Upper lobe of left lung (tissue), 6 donors: ENCODE results near the gene MEF2C. TPM values are rescaled to one million over a fixed set of nuclear protein-coding genes. Genes with fewer than 3 reads are reported as not detected.

Experiments
- ATAC-seq, 2 donors: fragments of 200-7000 bp; cut with Tn5 transposase; one replicate each; pipeline ENCODE4 v1.9.1; 2022; ENCODE audit warnings: mild to moderate bottlenecking in 2 of 2, moderate library complexity in 2 of 2; ENCODE audit not compliant: low FRiP score in 2 of 2
- DNase-seq, 2 donors: peaks; one replicate each; pipeline ENCODE4 v3.0.0-alpha.2; 2019 to 2020
- H3K27ac ChIP-seq, 4 donors: fragments of 200-600 bp; sonication (generic); one replicate each; pipeline ENCODE4 v1.5.1; 2016 to 2019
- H3K27me3 ChIP-seq, 4 donors: fragments of 200-600 bp; sonication (generic); one replicate each; pipeline ENCODE4 v1.5.1; 2017 to 2019
- H3K36me3 ChIP-seq, 4 donors: fragments of 200-600 bp; sonication (generic); one replicate each; pipeline ENCODE4 v1.5.1; 2016 to 2019
- H3K4me1 ChIP-seq, 4 donors: fragments of 200-600 bp; sonication (generic); one replicate each; pipeline ENCODE4 v1.5.1; 2018 to 2019
- H3K4me3 ChIP-seq, 4 donors: fragments of 200-600 bp; sonication (generic); one replicate each; pipeline ENCODE4 v1.5.1; 2017 to 2019; ENCODE audit warnings: mild to moderate bottlenecking in 2 of 4, moderate library complexity in 1 of 4
- H3K9me3 ChIP-seq, 4 donors: fragments of 200-600 bp; sonication (generic); one replicate each; pipeline ENCODE4 v1.5.1; 2018 to 2019
- CTCF ChIP-seq, 6 experiments: fragments of 450-650 bp in 4 of 6; fragments of 200-600 bp in 2 of 6; sonication (generic) in 2 of 6; IDR thresholded peaks; one replicate each; pipeline ENCODE4 v1.5.1; 2016 to 2019; ENCODE audit warnings: antibody characterized with exemption in 6 of 6
- EP300 ChIP-seq, 4 donors: sonication (generic); formaldehyde crosslinking; IDR thresholded peaks; one replicate each; pipeline ENCODE4 v1.5.1; 2017; ENCODE audit warnings: antibody characterized with exemption in 4 of 4, control low read depth in 2 of 4
- POLR2A ChIP-seq, 4 donors: fragments of 450-650 bp; IDR thresholded peaks; one replicate each; pipeline ENCODE4 v1.5.1; 2016 to 2017; ENCODE audit warnings: antibody characterized with exemption in 4 of 4, mild to moderate bottlenecking in 2 of 4
- POLR2AphosphoS5 ChIP-seq, 2 donors: sonication (generic); formaldehyde crosslinking; IDR thresholded peaks; one replicate each; pipeline ENCODE4 v1.5.1; 2017; ENCODE audit warnings: antibody characterized with exemption in 2 of 2
- WGBS, 2 donors: methylation state at CpG; one replicate each; pipeline ENCODE4 v1.1.5; 2017 to 2018; 5-methylcytosine and 5-hydroxymethylcytosine counted together
- total RNA-seq, 6 donors: library from RNA; depleted of rRNA in 4 of 6; stranded (reverse); fragments of >200 nt in 4 of 6; gene quantifications; one replicate each; pipeline versions ENCODE4 v1.1.0 to v1.2.1, GENCODE V29; 2016 to 2021
- donor health status: DM: no; HTN: no; CAD: no; lungs with moderate emphysema.
- donor health status: DM: no; HTN: yes; CAD: no; lungs with severe emphysema.

The MEF2C gene
- total RNA-seq, 6 donors from 2014 or later: 20.5 to 46.2 (median 35.8) TPM

DNA sequence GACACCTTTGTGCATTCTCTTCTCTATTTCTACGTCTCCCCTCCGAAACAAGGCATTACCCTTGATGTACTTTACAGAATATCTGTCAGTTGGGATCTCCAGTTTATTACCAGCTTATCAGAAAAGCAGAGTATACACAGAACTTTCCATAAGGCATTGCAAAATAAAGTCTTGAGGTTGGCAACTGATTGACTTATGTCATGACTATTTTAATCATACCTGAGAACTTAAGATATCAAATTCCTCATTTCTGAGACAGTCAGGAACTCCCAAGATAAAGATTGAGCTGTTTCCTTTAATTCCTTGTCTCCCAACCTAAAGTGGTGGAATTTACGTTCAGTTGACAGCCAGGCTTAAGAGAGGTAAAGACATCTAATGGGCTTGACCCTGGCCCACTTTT, 110.9 kb downstream of the MEF2C start:
- no peaks in the 10 kb centered on the region for H3K4me1 ChIP-seq
- no peak overlapping the region for H3K4me3 ChIP-seq
- no peak for ATAC-seq
- no peak for DNase-seq
- H3K9me3 ChIP-seq: no peaks in the 10 kb centered on the region
- peaks cover 0 to 5% (median 0%) of the 10 kb centered on the region in 4 donors for H3K36me3 ChIP-seq
- no peak for TF ChIP-seq CTCF (IDR thresholded peaks at IDR 0.05)
- TF ChIP-seq EP300 (IDR thresholded peaks at IDR 0.05): no peak
- no peak for TF ChIP-seq POLR2AphosphoS5 (IDR thresholded peaks at IDR 0.05)
- TF ChIP-seq POLR2A (IDR thresholded peaks at IDR 0.05): no peak
- no peak overlapping the region for H3K27ac ChIP-seq
- WGBS, 2 donors: 92 to 95% methylated on average over 3 of the region's 3 CpGs
- H3K27me3 ChIP-seq: no peaks in the 10 kb centered on the region

DNA sequence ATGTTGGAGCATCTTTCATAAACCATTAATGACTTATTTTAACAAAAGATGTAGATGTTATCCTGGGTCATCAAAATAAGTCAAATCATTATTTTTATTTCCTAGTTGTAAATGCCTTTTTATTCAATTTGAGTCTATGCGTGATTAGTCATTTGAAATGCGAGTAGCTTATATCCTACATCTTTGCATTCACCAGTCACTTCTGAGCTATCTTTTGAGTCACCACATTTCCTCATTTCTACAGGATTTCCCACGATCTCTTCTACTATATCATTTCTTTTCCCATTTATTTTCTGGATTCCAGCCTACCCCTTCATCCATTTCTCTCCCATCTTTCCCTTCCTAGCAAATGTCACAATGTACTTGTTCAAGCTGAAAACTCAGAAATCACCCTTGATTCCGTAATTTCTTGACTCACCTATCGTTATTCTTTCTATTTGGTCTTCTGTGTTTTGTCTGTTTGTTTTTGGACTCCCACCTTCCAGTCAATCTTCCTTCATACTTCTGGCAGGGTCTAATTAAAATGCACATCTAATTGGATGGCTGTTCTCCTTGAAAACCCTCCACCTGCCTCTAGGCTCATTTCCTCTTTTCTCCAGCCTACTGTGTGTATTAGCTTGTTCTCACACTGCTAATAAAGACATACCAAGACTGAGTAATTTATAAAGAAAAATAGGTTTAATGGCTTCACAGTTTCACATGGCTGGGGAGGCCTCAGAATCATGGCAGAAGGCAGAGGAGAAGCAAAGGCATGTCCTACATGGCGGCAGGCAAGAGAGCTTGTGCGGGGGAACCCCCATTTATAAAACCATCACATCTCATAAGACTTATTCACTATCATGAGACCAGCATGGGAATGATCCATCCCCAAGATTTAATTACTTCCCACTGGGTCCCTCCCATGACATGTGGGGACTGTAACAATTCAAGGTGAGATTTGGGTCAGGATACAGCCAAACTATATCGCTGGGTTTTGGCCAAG, 112.4 kb downstream of the MEF2C start:
- 90 to 94% methylated on average over 8 of the region's 8 CpGs for WGBS, 2 donors
- no peak overlapping the region for H3K27ac ChIP-seq
- H3K36me3 ChIP-seq: peaks cover 0 to 5% (median 0%) of the 10 kb centered on the region in 4 donors
- no peaks in the 10 kb centered on the region for H3K4me1 ChIP-seq
- H3K27me3 ChIP-seq: no peaks in the 10 kb centered on the region
- DNase-seq (no peak), ATAC-seq (no peak)
- no peak overlapping the region for H3K4me3 ChIP-seq
- no peak for TF ChIP-seq POLR2AphosphoS5 (IDR thresholded peaks at IDR 0.05)
- no peak for TF ChIP-seq CTCF (IDR thresholded peaks at IDR 0.05)
- TF ChIP-seq EP300 (IDR thresholded peaks at IDR 0.05): no peak
- TF ChIP-seq POLR2A (IDR thresholded peaks at IDR 0.05): no peak
- H3K9me3 ChIP-seq: no peaks in the 10 kb centered on the region

DNA sequence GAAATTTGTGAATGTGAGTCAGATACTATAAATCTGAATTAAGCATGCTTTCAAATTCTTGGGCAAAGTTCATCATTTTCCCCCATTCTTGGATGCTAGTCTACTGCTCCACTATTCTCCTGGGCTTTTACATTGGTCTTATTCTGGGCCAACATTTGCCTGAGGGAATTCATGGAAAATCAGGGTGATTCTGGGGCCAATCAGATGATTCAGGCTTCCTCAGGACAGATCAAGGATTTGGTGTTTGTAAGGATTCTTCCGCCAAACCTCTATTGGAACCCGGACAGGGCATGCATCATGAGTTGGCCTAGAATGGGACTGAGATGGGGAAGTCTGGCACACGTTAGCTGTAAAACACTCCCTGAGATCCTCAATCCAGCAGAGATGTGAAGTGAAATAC, 113.8 kb downstream of the MEF2C start:
- Histone ChIP-seq H3K4me1 (no peaks in the 10 kb centered on the region), H3K36me3 (peaks cover 0 to 5% (median 0%) of the 10 kb centered on the region in 4 donors), H3K9me3 (no peaks in the 10 kb centered on the region), H3K4me3 (no peak overlapping the region), H3K27me3 (no peaks in the 10 kb centered on the region), H3K27ac (no peak overlapping the region)
- ATAC-seq (peak in 1 of 2 donors; percentile 71), DNase-seq (no peak)
- WGBS, 2 donors: 53 to 77% methylated on average over 3 of the region's 3 CpGs
- TF ChIP-seq EP300 (IDR thresholded peaks at IDR 0.05) (no peak), CTCF (IDR thresholded peaks at IDR 0.05) (no peak), POLR2AphosphoS5 (IDR thresholded peaks at IDR 0.05) (no peak)

- H3K4me1 ChIP-seq: no peaks in the 10 kb centered on the region
- H3K36me3 ChIP-seq: peaks cover 0 to 5% (median 0%) of the 10 kb centered on the region in 4 donors
- TF ChIP-seq CTCF (IDR thresholded peaks at IDR 0.05) (no peak), POLR2A (IDR thresholded peaks at IDR 0.05) (no peak), POLR2AphosphoS5 (IDR thresholded peaks at IDR 0.05) (no peak), EP300 (IDR thresholded peaks at IDR 0.05) (no peak)
- H3K4me3 ChIP-seq: no peak overlapping the region
- no peak overlapping the region for H3K27ac ChIP-seq
- WGBS, 2 donors: 85 to 92% methylated on average over 3 of the region's 3 CpGs
- DNase-seq: no peak
- no peaks in the 10 kb centered on the region for H3K27me3 ChIP-seq
- no peaks in the 10 kb centered on the region for H3K9me3 ChIP-seq
- ATAC-seq: no peak
Observed at GRCh38 chr5:88768411-88768810, 114.6 kb downstream of the MEF2C start.
